Thyroid gland (tissue), 4 donors: ENCODE results near the gene XYLB.
"Not testable (repeated sequence)": the region's sequence is repeated elsewhere in the genome, so short reads cannot be mapped to it uniquely, and the experiment has no call there.

Source experiments
- POLR2A ChIP-seq, 2 donors: fragments of 450-650 bp; IDR thresholded peaks; one replicate each; pipeline ENCODE4 v1.6.1; 2017; ENCODE audit warnings: antibody characterized with exemption in 2 of 2, mild to moderate bottlenecking in 2 of 2, moderate library complexity in 1 of 2
- TF ChIP-seq, protein P1 (sequence below), 6 experiments: fragments of 200-600 bp in 3 of 6; fragments of 450-650 bp in 3 of 6; sonication (generic) in 3 of 6; IDR thresholded peaks; one replicate each; pipeline ENCODE4 v1.5.1; 2016 to 2019; ENCODE audit warnings: antibody characterized with exemption in 6 of 6, mild to moderate bottlenecking in 2 of 6, inconsistent platforms in 1 of 6, moderate library complexity in 1 of 6

GRCh38 chr3:38433661-38434060 lies 87.1 kb downstream of the XYLB start:
- not testable (repeated sequence) for TF ChIP-seq POLR2A (IDR thresholded peaks at IDR 0.05)
- TF ChIP-seq, protein P1, sequence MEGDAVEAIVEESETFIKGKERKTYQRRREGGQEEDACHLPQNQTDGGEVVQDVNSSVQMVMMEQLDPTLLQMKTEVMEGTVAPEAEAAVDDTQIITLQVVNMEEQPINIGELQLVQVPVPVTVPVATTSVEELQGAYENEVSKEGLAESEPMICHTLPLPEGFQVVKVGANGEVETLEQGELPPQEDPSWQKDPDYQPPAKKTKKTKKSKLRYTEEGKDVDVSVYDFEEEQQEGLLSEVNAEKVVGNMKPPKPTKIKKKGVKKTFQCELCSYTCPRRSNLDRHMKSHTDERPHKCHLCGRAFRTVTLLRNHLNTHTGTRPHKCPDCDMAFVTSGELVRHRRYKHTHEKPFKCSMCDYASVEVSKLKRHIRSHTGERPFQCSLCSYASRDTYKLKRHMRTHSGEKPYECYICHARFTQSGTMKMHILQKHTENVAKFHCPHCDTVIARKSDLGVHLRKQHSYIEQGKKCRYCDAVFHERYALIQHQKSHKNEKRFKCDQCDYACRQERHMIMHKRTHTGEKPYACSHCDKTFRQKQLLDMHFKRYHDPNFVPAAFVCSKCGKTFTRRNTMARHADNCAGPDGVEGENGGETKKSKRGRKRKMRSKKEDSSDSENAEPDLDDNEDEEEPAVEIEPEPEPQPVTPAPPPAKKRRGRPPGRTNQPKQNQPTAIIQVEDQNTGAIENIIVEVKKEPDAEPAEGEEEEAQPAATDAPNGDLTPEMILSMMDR (IDR thresholded peaks at IDR 0.05) = not testable (repeated sequence)
